Hepatic stellate cell (primary cell): ENCODE measurements around the gene PRODH2.

Source experiments
- DNase-seq: peaks from one replicate; pipeline ENCODE4 v3.0.0; 2011; ENCODE audit warnings: low spot score

The PRODH2 gene, protein sequence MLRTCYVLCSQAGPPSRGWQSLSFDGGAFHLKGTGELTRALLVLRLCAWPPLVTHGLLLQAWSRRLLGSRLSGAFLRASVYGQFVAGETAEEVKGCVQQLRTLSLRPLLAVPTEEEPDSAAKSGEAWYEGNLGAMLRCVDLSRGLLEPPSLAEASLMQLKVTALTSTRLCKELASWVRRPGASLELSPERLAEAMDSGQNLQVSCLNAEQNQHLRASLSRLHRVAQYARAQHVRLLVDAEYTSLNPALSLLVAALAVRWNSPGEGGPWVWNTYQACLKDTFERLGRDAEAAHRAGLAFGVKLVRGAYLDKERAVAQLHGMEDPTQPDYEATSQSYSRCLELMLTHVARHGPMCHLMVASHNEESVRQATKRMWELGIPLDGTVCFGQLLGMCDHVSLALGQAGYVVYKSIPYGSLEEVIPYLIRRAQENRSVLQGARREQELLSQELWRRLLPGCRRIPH

DNA sequence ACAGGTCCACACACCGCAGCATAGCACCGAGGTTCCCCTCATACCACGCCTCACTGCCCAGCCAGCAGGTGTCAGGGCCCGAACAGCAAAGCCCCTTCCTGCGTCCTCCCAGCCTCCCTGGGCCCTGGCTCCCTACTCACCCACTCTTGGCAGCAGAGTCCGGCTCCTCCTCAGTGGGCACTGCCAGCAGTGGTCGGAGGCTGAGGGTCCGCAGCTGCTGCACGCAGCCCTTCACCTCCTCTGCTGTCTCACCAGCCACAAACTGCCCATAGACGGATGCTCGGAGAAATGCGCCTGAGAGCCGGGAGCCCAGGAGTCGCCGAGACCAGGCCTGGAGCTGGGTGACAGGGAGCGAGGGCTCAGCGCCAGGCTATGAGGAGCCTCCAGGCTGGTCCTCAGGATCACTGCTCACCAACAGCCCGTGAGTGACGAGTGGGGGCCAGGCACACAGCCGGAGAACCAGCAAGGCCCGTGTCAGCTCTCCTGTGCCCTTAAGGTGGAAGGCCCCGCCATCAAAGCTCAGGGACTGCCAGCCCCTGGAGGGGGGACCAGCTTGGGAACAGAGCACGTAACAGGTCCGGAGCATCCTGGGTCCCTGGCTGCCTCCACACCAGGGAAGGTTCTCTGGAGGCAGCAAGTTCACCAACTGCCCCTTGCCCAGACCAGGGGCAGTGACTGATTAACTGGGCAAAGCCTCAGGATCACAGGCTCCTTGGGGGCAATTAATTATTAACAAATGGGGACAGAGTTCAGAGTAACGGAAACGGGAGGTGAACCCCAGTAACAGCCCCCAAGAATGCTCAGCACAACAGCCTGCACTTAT, at the start of gene PRODH2:
Gene PRODH2 (minus strand): TSS at position 626 of the 823 bp plus-strand sequence. CDS start 40 bp downstream, at position 586.
- DNase-seq, result no peak

DNA sequence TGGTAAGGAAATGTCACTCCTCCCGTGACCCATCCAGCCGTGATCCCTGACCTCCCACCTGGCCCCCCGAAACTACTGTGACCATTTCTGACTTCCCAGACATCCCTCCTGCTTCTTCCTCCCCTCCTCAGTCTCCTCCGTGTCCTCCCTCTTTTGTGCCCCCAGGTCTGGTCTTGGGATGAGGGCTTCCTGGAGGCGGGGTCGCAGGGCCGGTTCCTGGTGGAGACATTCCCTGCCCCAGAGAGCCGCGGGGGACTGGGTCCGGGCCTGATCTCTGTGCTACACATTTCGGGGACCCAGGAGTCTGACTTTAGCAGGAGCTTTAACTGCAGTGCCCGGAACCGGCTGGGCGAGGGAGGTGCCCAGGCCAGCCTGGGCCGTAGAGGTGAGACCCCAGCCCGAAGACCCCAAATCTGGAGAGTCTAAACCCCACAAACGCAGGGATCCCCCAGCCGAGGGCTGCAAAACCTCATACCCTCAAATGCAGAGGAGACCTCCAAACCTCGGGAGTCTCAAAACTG, 49.1 kb upstream of the PRODH2 start:
- no peak for DNase-seq

DNA sequence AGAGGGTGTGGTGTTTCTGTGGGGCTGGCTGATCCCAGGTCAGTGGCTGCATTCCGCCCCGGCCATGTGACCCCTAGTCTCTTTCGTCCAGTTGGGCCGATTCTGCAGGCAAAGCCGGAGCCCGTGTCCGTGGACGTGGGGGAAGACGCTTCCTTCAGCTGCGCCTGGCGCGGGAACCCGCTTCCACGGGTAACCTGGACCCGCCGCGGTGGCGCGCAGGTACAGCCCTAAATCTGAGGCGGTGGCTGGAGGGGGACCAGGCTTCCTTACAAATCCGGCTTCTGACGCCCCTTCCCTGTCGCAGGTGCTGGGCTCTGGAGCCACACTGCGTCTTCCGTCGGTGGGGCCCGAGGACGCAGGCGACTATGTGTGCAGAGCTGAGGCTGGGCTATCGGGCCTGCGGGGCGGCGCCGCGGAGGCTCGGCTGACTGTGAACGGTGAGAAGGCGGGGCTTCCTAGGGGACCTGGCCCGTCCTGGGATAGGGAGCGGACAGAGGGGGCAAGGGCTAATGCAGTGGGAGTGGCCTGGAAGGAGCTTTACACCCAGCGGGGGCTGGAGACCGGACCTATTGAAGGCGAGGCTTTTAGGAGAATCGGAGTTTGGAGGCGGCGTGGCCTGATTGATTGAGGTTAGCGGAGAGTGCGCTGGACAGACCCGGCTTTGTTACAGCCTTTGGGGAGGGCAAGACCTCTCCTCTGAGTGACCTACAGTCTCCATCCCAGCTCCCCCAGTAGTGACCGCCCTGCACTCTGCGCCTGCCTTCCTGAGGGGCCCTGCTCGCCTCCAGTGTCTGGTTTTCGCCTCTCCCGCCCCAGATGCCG, 48.4 kb upstream of the PRODH2 start:
- no peak for DNase-seq

DNA sequence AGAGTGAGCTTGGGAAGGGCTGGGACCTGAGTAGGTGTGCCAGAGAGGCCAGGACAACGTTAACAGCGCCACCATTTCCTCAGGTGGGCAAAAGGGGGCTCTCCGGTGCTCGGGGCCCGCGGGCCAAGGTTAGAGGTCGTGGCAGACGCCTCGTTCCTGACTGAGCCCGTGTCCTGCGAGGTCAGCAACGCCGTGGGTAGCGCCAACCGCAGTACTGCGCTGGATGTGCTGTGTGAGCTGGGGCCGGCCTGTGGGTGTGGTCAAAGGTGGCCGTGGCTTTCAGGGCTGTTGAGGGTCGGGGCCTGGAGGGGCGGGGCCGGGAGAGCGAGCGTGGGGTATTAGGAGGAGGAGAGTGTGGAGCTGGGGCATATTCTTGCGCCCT, 47.8 kb upstream of the PRODH2 start:
- DNase-seq, result no peak

DNA sequence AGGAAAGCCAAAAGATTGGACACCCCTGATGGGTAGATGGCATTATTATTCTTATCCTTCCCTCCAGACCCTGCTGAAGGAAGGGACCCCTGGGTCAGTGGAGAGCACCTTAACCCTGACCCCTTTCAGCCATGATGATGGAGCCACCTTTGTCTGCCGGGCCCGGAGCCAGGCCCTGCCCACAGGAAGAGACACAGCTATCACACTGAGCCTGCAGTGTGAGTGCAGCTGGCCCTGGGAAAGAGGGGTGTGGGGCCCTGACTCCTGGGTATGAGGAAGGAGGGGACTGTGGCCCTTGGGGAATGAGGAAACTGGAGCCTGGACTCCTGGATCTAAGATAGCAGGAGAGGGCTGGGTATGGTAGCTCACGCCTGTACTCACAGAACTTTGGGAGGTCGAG, 46.8 kb upstream of the PRODH2 start:
- DNase-seq, result no peak

DNA sequence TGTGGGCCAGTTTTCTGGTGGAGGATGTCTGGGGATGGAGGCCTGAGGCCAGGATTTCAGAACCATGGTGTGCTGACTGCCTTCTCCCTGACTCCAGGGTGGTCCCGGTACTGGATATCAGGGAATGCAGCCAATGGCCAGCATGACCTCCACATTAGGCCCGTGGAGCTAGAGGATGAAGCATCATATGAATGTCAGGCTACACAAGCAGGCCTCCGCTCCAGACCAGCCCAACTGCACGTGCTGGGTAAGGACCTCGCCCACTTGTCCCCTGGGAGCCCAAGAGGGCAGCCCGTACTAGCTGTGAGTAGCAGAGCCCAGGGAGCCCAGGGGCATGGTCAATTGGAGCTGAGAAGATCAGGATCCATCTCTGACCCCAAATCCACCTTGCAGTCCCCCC, 45.7 kb upstream of the PRODH2 start:
- DNase-seq, result no peak

DNA sequence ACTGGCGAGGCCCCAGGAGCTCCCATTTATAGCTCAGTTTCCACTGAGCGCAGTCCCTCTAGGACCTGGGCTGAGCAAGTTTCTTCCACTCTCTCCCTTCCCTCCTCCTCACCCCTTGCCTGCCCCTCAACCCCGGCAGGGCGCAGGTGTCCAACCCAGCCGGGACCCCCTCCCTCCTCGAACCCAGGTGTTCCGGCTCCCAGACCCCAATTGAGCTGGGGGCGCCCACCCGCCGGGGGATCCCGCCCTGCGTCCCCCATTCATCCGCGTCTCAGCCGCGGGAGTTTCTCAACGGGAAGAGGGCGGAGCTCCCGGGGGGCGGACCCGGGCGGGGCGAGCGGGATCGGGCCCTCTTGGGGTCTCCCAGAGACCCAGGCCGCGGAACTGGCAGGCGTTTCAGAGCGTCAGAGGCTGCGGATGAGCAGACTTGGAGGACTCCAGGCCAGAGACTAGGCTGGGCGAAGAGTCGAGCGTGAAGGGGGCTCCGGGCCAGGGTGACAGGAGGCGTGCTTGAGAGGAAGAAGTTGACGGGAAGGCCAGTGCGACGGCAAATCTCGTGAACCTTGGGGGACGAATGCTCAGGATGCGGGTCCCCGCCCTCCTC, 44.0 kb upstream of the PRODH2 start, which contains the start of gene KIRREL2:
Gene KIRREL2 (plus strand): TSS at position 366 of the 604 bp plus-strand sequence. CDS start 209 bp downstream, at position 575.
- DNase-seq, result no peak

DNA sequence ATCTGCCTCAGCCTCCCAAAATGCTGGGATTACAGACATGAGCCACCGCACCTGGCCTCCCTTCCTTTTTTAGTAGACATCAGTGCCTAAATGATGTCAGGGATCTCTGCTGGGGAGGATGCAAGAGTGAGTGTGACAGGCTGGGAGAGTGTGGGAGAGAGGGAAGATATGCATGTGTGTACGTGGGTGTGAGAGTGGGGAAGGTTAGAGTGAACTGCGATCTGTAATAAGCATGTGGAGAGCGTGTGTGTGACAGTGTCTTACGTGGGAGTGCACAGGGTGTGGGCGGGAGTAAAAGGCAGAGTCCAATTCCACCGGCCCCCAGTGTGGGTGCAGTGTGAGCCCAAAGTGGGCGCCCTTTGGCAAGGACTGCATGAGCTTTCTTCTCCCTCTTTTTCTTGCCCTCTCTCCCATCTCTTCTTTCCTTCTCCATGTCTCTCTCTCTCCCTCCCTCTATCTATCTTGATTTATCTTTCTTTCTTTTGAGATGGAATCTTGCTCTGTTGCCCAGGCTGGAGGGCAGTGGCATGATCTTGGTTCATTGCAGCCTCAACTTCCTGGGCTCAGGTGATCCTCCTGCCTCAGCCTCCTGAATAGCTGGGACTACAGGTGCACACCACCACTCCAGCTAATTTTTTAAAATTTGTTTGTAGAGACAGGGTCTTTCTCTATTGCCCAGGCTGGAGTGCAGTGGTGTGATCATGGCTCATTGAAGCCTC, 40.6 kb upstream of the PRODH2 start:
- DNase-seq, result no peak

DNA sequence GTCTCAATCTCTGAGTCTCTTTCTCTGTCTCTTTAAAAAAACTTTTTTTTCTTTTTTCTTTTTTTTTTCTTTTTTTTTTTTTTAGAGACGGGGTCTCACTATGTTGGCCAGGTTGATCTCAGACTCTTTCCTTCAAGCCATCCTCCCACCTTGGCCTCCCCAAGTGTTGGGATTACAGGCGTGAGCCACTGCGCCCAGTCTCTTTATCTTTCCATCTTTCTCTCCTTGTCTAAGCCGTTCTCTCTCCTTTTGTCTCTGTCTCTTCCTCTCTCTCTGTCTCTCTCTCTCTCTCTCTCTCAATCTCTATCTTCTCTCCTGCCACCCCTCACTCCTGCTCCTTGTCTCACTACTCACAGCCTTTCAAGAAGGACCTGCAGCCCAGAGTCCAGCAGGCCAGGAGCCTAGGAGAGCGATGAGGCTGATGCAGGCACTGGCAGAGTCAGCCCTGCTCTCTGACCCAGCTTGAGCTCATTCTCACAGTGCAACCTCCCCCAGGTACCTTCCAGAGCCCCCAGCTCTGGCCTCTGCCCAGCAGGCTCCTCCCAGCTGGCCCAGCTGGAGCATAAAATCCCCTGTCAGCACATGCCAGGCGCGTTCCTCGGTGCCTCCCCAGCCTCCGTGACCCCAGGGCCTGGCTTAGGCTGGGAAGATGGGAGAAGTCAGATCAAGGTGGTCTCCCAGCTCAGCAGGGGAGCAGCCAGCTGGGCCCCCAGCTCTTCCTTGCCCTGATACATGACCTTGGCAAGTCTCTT, 39.6 kb upstream of the PRODH2 start, which contains the start of gene NPHS1:
Gene NPHS1 (minus strand): TSS at position 476 of the 752 bp plus-strand sequence. CDS start 667 bp downstream, outside the sequence.
- DNase-seq, result no peak

DNA sequence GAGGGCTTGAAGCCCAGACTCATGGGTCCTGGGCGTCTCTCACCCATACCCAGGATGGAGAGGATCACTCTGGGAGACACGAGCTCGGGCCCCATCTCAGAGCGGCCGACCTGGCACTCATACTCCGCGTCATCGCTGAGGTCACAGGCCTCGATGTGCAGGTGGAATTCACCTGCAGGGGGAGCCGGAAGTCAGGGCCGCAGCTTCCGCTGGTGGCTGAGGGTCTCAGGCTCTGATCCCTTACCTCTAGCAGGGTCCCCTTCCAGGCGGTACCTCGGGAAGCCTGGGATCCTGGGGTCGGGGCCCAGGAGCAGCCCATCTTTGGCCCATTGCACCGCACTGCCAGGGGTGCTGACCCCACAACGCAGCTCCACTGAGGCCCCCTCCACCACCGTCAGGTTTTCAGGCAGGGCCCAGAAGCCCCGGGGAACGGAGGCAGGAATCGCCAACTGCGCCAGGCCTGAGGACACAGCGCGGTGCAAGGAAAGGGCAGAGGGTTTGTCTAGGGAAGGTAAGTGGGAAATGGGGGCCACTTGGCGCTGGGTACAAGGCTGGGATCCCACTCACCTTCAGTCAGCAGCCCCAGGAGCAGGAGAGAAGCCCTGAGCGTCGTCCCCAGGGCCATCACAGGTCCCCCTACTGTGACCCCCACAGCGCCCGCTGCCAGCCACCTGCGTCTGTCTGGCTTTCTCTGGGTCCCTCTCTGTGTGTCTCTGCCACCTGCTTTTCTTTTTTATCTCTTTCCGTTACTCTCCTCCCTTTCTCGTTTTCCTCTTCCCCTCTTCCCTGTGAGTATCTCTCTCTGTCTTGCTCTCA, 38.8 kb upstream of the PRODH2 start:
- no peak for DNase-seq

DNA sequence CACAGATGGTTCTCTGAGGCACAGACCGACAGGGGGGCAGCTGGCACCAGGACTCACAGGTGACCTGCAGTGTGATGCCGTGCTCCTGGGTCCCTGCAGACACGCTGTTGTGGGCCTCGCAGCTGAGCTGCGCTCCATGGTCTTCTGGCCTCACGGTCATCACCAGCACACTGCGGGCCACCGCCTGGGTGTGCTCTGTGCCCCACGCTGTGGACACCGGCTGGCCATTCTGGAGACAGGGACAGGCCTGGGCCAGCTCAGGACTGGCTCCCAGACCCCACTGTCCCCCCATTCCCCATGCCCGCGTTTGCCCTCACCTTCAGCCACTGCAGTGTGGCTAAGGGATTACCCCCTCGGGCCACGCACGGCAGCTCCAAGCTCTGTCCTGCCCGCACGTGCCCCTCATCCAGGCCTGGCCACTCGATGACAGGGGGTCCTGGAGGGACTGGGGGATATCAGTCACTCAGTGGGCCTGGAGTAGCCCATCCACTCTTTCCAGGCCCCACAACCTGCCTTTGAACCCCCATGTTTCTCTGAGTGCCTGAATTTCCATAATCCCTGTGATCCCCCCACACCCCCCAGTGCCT, 36.4 kb upstream of the PRODH2 start:
- no peak for DNase-seq

DNA sequence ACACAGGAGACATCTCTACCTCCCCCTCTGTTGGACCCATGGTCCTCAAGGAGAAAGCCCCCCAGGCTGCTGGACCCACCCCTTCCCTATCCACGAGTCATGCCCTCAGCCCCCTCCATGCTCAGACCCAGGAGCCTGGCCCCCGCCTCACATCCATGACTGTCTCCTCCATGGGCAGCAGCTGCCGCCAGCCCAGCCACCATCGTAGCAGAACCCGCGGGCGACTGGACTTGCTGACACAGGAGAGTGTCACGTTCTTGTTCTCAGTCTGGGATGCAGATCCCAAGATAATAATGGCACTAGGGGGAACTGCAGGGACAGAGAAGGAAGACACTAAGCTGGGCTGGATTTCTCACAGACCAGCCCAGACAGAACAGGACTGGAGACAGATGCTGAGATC, 35.8 kb upstream of the PRODH2 start:
- DNase-seq, result no peak

DNA sequence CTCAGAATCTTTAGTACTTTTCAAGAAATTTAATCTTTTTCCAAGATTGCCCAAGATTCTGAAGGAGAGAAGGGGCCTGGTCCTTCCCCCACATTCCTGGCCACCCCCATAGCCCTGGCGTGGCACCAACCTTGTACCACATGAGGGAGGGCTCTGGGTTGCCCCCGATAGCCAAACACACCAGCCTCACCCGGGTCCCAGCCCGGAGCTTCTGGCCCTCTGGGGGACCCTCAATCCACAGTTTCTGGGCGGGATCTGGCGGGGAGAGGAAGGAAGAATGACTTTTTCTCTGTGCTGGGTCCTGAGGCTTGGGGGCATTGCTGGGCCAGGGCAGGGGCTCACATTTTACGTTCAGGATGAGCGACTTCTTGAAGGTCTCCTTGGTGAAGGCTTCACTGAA, 35.3 kb upstream of the PRODH2 start:
- no peak for DNase-seq

DNA sequence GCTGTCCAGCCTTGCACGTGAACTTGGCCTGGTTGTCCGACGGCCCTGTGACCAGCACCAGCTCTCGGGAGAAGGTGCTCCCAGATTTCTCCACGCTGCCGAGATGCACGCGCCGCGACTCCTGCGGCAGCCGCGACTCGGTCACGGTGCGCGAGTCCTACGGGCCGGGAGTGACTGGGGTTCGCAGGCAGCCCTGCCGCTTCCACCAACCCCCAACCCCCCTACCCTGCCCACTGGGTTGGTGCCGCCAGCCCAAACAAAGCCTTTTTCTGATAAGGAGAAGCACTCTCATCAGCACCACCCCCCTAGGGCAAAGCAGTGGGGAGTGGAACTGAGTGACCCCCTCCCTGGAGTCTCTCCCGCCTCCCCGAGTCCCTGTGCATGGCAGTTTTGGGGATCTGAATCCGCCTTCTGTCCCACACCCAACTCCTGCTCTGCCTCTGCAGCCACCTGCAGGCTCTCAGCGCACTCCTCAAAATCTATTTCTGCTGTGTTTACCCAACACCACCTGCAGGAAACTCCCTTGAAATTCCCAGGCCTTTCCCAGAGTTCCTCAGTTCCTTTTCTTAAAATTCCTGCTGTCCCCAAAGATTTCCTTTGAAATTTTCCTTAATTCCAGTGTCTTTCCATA, 33.5 kb upstream of the PRODH2 start:
- no peak for DNase-seq

DNA sequence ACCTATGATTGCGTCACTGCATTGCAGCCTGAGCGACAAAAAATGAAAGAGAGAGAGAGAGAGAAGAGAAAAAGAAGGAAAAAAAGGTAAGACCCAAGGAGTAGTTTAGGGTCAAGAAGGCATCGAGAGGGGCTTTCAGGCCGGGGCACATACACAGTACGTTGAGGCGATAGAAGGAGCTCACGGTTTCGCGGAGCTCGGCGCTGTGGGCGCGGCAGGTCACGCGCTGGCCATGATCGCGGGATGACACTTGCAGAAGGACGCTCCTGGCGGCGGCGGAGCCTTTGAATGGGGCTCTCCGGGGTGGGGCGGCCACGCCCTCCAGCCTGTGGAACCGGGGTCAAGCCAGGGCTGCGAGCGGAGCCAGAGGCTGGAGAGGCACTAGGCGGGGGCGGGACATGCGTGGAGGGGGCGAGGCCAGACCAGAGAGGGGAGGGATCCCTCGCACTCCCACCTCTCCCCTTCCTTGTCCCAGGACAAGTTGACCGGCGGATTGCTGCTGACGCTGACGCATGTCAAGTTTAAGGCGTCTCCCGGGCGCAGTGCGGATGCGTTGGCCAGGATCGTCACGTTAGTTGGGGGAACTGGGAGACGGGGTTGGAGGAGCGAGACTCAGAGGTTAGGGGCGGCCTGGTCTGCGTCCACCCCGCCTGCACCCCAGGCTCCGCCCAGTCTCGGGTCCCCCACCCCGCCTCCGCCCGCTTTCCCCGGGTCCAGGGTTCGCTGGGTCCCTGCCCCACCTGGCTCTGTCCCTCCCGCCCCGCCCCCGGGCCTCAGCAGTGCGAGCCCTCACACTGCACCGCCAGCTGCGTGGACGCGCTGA, 32.8 kb upstream of the PRODH2 start:
- DNase-seq, result no peak

DNA sequence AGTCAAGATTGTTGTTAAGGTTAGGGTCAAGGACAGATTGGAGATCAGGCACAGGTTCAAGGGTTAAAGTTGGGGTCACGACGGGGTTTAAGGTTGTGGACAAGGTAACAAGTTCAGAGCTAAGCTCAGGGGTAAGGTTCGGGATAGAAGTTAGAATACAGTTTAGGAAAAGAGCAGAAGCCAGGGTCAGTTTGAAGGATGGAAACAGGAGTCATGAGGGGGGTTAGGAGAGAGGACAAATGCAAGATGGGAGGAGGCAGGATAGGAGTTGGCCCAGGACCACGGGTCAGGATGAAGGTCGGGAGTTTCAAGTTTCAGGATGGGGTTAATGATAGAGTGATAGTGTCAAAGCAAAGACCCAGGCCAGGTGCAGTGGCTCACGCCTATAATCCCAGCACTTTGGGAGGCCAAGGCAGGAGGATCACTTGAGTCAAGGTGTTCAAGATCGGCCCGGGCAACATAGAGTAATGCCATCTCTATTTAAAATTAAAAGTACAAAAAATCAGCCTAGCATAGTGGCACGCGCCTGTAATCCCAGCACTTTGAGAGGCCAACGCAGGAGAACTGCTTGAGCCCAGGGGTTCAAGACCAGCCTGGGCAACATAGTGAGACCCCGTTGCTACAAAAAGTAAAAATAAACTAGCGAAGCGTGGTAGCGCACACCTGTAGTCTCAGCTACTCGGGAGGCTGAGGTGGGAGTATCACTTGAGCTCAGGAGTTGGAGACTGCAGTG, 32.0 kb upstream of the PRODH2 start:
- DNase-seq, result no peak
